Stomach (tissue), 9 donors: ENCODE results near the gene CDH22. TPM values are rescaled to one million over a fixed set of nuclear protein-coding genes. Genes with fewer than 3 reads are reported as not detected.

Experiments
- DNase-seq, 2 donors: peaks; one replicate each; pipeline versions ENCODE4 v3.0.0 to v3.0.0-alpha.2; 2013 to 2019
- H3K27ac ChIP-seq, 5 donors: fragments of 200-600 bp in 4 of 5; sonication (generic) in 4 of 5; one replicate each; pipeline ENCODE4 v1.5.1; 2013 to 2019; ENCODE audit warnings: mild to moderate bottlenecking in 1 of 5, moderate library complexity in 1 of 5
- H3K27me3 ChIP-seq, 3 donors: fragments of 200-600 bp; sonication (generic); one replicate each; pipeline ENCODE4 v1.5.1; 2017 to 2019; ENCODE audit warnings: mixed run types in 1 of 3
- H3K36me3 ChIP-seq, 4 donors: fragments of 200-600 bp; sonication (generic); 1 replicate in 3 of 4; 2 replicates in 1 of 4; pipeline ENCODE4 v1.5.1; 2016 to 2019
- H3K4me1 ChIP-seq, 4 donors: fragments of 200-600 bp; sonication (generic); one replicate each; pipeline ENCODE4 v1.5.1; 2016 to 2019
- H3K4me3 ChIP-seq, 4 donors: fragments of 200-600 bp; sonication (generic) in 3 of 4; one replicate each; pipeline ENCODE4 v1.5.1; 2016 to 2019; ENCODE audit warnings: mild to moderate bottlenecking in 1 of 4
- H3K9me3 ChIP-seq, 4 donors: fragments of 200-600 bp; sonication (generic); one replicate each; pipeline ENCODE4 v1.5.1; 2016 to 2019
- CTCF ChIP-seq, 7 experiments: fragments of 450-650 bp in 4 of 7; fragments of 200-600 bp in 3 of 7; sonication (generic) in 3 of 7; IDR thresholded peaks; one replicate each; pipeline ENCODE4 v1.5.1; 2016 to 2019; ENCODE audit warnings: antibody characterized with exemption in 7 of 7, control low read depth in 2 of 7, mild to moderate bottlenecking in 1 of 7
- EP300 ChIP-seq: sonication (generic); formaldehyde crosslinking; IDR thresholded peaks from one replicate; pipeline ENCODE4 v1.6.1; 2017; ENCODE audit warnings: antibody characterized with exemption
- POLR2A ChIP-seq, 4 donors: fragments of 450-650 bp; IDR thresholded peaks; one replicate each; pipeline ENCODE4 v1.6.1; 2016; ENCODE audit warnings: antibody characterized with exemption in 4 of 4, control low read depth in 2 of 4, mild to moderate bottlenecking in 1 of 4, moderate library complexity in 1 of 4
- POLR2AphosphoS5 ChIP-seq, 3 donors: sonication (generic); formaldehyde crosslinking; IDR thresholded peaks; one replicate each; pipeline ENCODE4 v1.6.1; 2016; ENCODE audit warnings: antibody characterized with exemption in 3 of 3
- WGBS, 5 donors: extraction: QIAGEN DNeasy Blood & Tissue Kit in 3 of 5; methylation state at CpG; one replicate each; pipeline versions ENCODE4 v1.1.5 to v1.1.7; 2013 to 2018; 5-methylcytosine and 5-hydroxymethylcytosine counted together
- intact Hi-C: fragments of 100-400 bp; cut with DNase I; formaldehyde crosslinking; loops from one replicate; pipeline ENCODE4 v1.15.1; 2023; ENCODE audit warnings: low total_unique reads
- polyA plus RNA-seq, 3 donors: library from polyadenylated mRNA; stranded (reverse); fragments of 200-250 nt; gene quantifications; one replicate each; pipeline ENCODE4 v1.2.3, GENCODE V29; 2013
- total RNA-seq, 5 donors: library from RNA; depleted of rRNA; stranded (reverse); fragments of >200 nt; gene quantifications; one replicate each; pipeline versions ENCODE4 v1.1.0 to v1.2.3, GENCODE V29; 2014 to 2016
- donor health status: healthy with polysubstance abuse.
- donor health status: Bipolar disorder and iron deficiency.
- donor health status: healthy.

Gene CDH22
- total and polyA plus RNA-seq, 8 donors: 0.18 to 0.60 (median 0.19) TPM; not detected in 5

GRCh38 chr20:46330831-46331371 lies 22.6 kb upstream of the CDH22 start:
- DNase-seq: no peak
- Histone ChIP-seq H3K27me3 (peaks cover 0 to 98% (median 12%) of the 10 kb centered on the region in 3 donors), H3K27ac (no peak overlapping the region)

DNA sequence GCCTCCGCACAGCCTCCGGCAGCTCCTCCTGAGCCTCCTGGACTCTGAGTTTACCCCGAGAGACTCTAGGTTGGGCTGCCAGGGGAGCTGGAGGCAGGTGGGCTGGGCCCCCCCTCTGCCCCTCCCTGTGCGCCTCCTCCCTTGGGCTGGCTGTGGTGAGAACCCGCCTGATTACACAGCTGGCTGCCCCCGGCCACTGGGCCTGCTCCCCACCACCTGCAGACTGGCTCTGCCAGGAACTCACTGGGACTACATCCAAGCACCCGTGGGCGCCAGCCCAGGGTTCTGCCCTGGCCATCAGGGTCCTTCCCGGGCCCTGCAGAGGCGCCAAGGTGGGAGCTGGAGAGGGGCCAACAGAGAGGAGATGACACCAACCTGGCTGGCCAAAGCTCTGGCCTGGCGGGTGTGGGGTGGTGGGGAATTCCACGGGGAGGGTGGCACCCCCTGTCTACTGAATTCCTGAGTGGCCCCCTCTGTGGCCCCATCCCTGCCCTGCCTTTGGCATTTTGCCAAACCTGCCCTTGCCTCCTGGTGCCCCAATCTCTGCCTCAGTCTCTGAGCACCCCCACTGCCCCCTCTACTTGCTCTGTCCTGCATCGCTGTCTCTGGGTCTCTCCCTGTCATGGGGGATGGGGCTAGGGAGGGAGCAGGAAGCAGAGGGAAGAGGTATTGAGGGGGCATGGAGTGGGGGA lies 21.9 kb upstream of the CDH22 start:
- Histone ChIP-seq H3K27ac (no peak overlapping the region), H3K4me1 (peaks cover 0 to 18% (median 13%) of the 10 kb centered on the region in 4 donors), H3K36me3 (no peaks in the 10 kb centered on the region), H3K4me3 (no peak overlapping the region), H3K9me3 (no peaks in the 10 kb centered on the region), H3K27me3 (peaks cover 0 to 98% (median 12%) of the 10 kb centered on the region in 3 donors)
- peak in 1 of 2 donors; percentile 70 for DNase-seq
- TF ChIP-seq POLR2AphosphoS5 (IDR thresholded peaks at IDR 0.05) (no peak), POLR2A (IDR thresholded peaks at IDR 0.05) (no peak), CTCF (IDR thresholded peaks at IDR 0.05) (no peak), EP300 (no peak)
- whole genome bisulfite sequencing, 5 donors: 31 to 50% (median 41%) methylated on average over 4 to 13 of the region's 13 CpGs
- intact Hi-C loops: no loop called here

More at GRCh38 chr20:46330831-46331371, 22.6 kb upstream of the CDH22 start:
- Histone ChIP-seq H3K4me1 (peaks cover 0 to 18% (median 13%) of the 10 kb centered on the region in 4 donors), H3K9me3 (no peaks in the 10 kb centered on the region), H3K36me3 (no peaks in the 10 kb centered on the region), H3K4me3 (no peak overlapping the region)
- 75 to 81% (median 77%) methylated on average over 13 of the region's 13 CpGs for WGBS, 5 donors
- intact Hi-C loops: no loop called here
- TF ChIP-seq EP300: no peak
- TF ChIP-seq POLR2A (IDR thresholded peaks at IDR 0.05): no peak
- no peak for TF ChIP-seq CTCF (IDR thresholded peaks at IDR 0.05)
- TF ChIP-seq POLR2AphosphoS5 (IDR thresholded peaks at IDR 0.05): no peak

DNA sequence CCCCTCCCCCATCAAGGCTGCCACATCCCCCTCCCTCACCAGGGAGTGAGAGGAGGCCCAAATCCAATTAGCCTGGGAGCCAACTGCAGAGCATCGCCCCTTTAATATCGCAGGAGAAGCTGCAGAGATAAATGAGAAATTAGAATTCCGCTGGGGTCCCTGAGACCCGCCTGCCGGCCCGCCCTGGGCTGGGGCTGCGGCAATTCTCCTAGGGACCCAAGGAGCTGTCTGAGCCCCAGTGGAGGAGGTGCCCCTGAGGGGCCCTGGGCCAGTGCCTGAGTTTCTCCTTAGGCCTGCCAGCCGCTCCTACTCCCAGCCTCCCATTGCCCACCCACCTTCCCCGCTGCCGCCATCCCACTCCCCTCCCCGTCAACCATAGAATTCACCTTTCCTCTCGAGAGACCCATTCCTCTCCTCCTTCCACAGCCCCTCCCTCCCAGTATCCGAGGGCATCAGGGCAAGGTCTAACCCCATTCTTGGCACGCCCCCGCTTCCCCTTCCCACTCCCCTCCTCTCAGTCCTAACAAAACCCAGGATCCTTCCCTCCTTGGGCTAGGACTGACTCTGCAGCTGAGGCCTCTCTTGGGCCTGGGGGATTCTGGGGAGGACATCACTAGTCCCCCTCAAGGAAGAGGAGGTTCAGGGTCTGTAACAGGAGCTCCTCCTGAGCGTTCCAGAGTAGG lies 20.0 kb upstream of the CDH22 start:
- 57 to 75% (median 69%) methylated on average over 16 of the region's 16 CpGs for WGBS, 5 donors
- no peak for TF ChIP-seq POLR2AphosphoS5 (IDR thresholded peaks at IDR 0.05)
- TF ChIP-seq EP300: no peak
- no peak for TF ChIP-seq POLR2A (IDR thresholded peaks at IDR 0.05)
- TF ChIP-seq CTCF (IDR thresholded peaks at IDR 0.05): no peak
- Histone ChIP-seq H3K4me1 (peaks cover 0 to 18% (median 13%) of the 10 kb centered on the region in 4 donors), H3K9me3 (no peaks in the 10 kb centered on the region), H3K27me3 (peaks cover 0 to 96% (median 8%) of the 10 kb centered on the region in 3 donors), H3K36me3 (no peaks in the 10 kb centered on the region), H3K4me3 (no peak overlapping the region), H3K27ac (no peak overlapping the region)
- DNase-seq: no peak
- intact Hi-C loops: loop anchor here (10.0 kb wide), 1 partner anchor 194 kb away; no protein-coding TSS in a partner anchor

GRCh38 chr20:46327557-46327956 lies 19.3 kb upstream of the CDH22 start:
- intact Hi-C loops: loop anchor here (10.0 kb wide), 1 partner anchor 193 kb away; no protein-coding TSS in a partner anchor
- 88 to 96% (median 93%) methylated on average over 6 of the region's 6 CpGs for WGBS, 5 donors
- Histone ChIP-seq H3K27ac (no peak overlapping the region), H3K9me3 (no peaks in the 10 kb centered on the region), H3K4me1 (peaks cover 0 to 18% (median 13%) of the 10 kb centered on the region in 4 donors), H3K4me3 (no peak overlapping the region), H3K36me3 (no peaks in the 10 kb centered on the region), H3K27me3 (peaks cover 0 to 96% (median 8%) of the 10 kb centered on the region in 3 donors)
- DNase-seq: no peak
- TF ChIP-seq POLR2A (IDR thresholded peaks at IDR 0.05): no peak
- no peak for TF ChIP-seq CTCF (IDR thresholded peaks at IDR 0.05)
- TF ChIP-seq POLR2AphosphoS5 (IDR thresholded peaks at IDR 0.05): no peak
